NCI-H1436 treated with DMSO at 0.1 percent for 48 hours (cell line): Measurements from ENCODE around the gene SFT2D3.

ENCODE experiments used
- DNase-seq: peaks from one replicate; lab custom pipeline; 2025; lab: John Stamatoyannopoulos, UW

SFT2D3 gene

GRCh38 chr2:127707890-127708648 lies 6.8 kb downstream of the SFT2D3 start:
- no peak for DNase-seq

- no peak for DNase-seq
These were observed 8.0 kb downstream of the SFT2D3 start for GRCh38 chr2:127709336-127709735.

GRCh38 chr2:127712999-127713398 lies 11.7 kb downstream of the SFT2D3 start:
- DNase-seq, result no peak

- no peak for DNase-seq
These were observed 12.3 kb downstream of the SFT2D3 start for GRCh38 chr2:127713562-127713961.

GRCh38 chr2:127715778-127716449 lies 14.6 kb downstream of the SFT2D3 start:
- DNase-seq, result no peak

GRCh38 chr2:127718271-127718670 lies 17.0 kb downstream of the SFT2D3 start:
- no peak for DNase-seq

- no peak for DNase-seq
These were observed 18.3 kb downstream of the SFT2D3 start for GRCh38 chr2:127719301-127720218.

GRCh38 chr2:127721311-127721977 lies 20.1 kb downstream of the SFT2D3 start:
- DNase-seq, result no peak

- DNase-seq, result no peak
These were observed 20.7 kb downstream of the SFT2D3 start for GRCh38 chr2:127721978-127722355.

GRCh38 chr2:127722807-127723206 lies 21.5 kb downstream of the SFT2D3 start:
- DNase-seq, result no peak

GRCh38 chr2:127726158-127726880 lies 25.0 kb downstream of the SFT2D3 start:
- DNase-seq, result no peak

- no peak for DNase-seq
These were observed 32.0 kb downstream of the SFT2D3 start for GRCh38 chr2:127733113-127733815.

- no peak for DNase-seq
These were observed 32.7 kb downstream of the SFT2D3 start for GRCh38 chr2:127733816-127734537.

GRCh38 chr2:127735044-127735443 lies 33.7 kb downstream of the SFT2D3 start:
- DNase-seq, result no peak

- no peak for DNase-seq
These were observed 34.5 kb downstream of the SFT2D3 start for GRCh38 chr2:127735537-127736399.

GRCh38 chr2:127737892-127738291 lies 36.6 kb downstream of the SFT2D3 start:
- DNase-seq, result no peak

GRCh38 chr2:127739800-127740199 lies 38.5 kb downstream of the SFT2D3 start:
- no peak for DNase-seq

GRCh38 chr2:127740665-127741288 lies 39.5 kb downstream of the SFT2D3 start:
- peak; percentile 28 for DNase-seq
